PFSK-1 (cell line): ENCODE data around the gene NRK.

Experiments
- FOXP2 ChIP-seq: optimal IDR thresholded peaks from 2 replicates; pipeline ENCODE3; 2011; ENCODE audit warnings: borderline replicate concordance, control low read depth, inconsistent platforms; ENCODE audit not compliant: insufficient read depth; ENCODE audit errors: extremely low read length, extremely low read depth
- POLR2AphosphoS5 ChIP-seq: IDR thresholded peaks from 2 replicates; pipeline ENCODE4 v1.6.1; 2012; ENCODE audit warnings: low read depth, mild to moderate bottlenecking, control low read depth, low read length, moderate library complexity
- REST ChIP-seq, 2 experiments: IDR thresholded peaks; 2 replicates each; pipeline versions ENCODE4 v1.6.1 to v1.8.0; 2011 to 2012; ENCODE audit warnings: low read depth in 2 of 2, low read length in 2 of 2, control low read depth in 1 of 2, inconsistent platforms in 1 of 2, mild to moderate bottlenecking in 1 of 2, moderate library complexity in 1 of 2; ENCODE audit not compliant: insufficient read depth in 1 of 2
- SIN3A ChIP-seq: IDR thresholded peaks from 2 replicates; pipeline ENCODE4 v1.6.1; 2012; ENCODE audit warnings: mild to moderate bottlenecking, low read length, moderate library complexity, borderline replicate concordance; ENCODE audit not compliant: insufficient read depth
- TAF1 ChIP-seq: IDR thresholded peaks from 2 replicates; pipeline ENCODE4 v1.6.1; 2012; ENCODE audit warnings: low read length, control low read depth, borderline replicate concordance; ENCODE audit not compliant: insufficient read depth

Gene NRK

GRCh38 chrX:105975382-105975781, 153.0 kb downstream of the NRK start:
- TF ChIP-seq FOXP2 (no peak), SIN3A (no peak), REST (IDR thresholded peaks at IDR 0.05; ENCODE audit: insufficient read depth in 1 of 2, low read depth in 2 of 2, low read length in 2 of 2) (no peak), TAF1 (no peak), POLR2AphosphoS5 (no peak)

GRCh38 chrX:105981772-105982485, 159.6 kb downstream of the NRK start:
- TF ChIP-seq SIN3A (no peak), POLR2AphosphoS5 (no peak), TAF1 (no peak), FOXP2 (no peak), REST (IDR thresholded peaks at IDR 0.05; ENCODE audit: insufficient read depth in 1 of 2, low read depth in 2 of 2, low read length in 2 of 2) (no peak)

GRCh38 chrX:105999294-105999693, 177.0 kb downstream of the NRK start:
- TF ChIP-seq REST (IDR thresholded peaks at IDR 0.05; ENCODE audit: insufficient read depth in 1 of 2, low read depth in 2 of 2, low read length in 2 of 2) (no peak), SIN3A (no peak), TAF1 (no peak), POLR2AphosphoS5 (no peak), FOXP2 (no peak)

GRCh38 chrX:106000203-106000602, 177.9 kb downstream of the NRK start:
- no peak for TF ChIP-seq REST (IDR thresholded peaks at IDR 0.05; ENCODE audit: insufficient read depth in 1 of 2, low read depth in 2 of 2, low read length in 2 of 2)
- TF ChIP-seq SIN3A, result no peak
- TF ChIP-seq TAF1, result no peak
- no peak for TF ChIP-seq FOXP2
- TF ChIP-seq POLR2AphosphoS5, result no peak
